Fibroblast of peridontal ligament (primary cell): Measurements from ENCODE around the gene EIF2AK2.
"Not testable (repeated sequence)": the region's sequence is repeated elsewhere in the genome, so short reads cannot be mapped to it uniquely, and the experiment has no call there.

Experiments
- DNase-seq: peaks from one replicate; pipeline ENCODE4 v3.0.0-alpha.2; 2010; ENCODE audit errors: extremely low read depth

The EIF2AK2 gene

DNA sequence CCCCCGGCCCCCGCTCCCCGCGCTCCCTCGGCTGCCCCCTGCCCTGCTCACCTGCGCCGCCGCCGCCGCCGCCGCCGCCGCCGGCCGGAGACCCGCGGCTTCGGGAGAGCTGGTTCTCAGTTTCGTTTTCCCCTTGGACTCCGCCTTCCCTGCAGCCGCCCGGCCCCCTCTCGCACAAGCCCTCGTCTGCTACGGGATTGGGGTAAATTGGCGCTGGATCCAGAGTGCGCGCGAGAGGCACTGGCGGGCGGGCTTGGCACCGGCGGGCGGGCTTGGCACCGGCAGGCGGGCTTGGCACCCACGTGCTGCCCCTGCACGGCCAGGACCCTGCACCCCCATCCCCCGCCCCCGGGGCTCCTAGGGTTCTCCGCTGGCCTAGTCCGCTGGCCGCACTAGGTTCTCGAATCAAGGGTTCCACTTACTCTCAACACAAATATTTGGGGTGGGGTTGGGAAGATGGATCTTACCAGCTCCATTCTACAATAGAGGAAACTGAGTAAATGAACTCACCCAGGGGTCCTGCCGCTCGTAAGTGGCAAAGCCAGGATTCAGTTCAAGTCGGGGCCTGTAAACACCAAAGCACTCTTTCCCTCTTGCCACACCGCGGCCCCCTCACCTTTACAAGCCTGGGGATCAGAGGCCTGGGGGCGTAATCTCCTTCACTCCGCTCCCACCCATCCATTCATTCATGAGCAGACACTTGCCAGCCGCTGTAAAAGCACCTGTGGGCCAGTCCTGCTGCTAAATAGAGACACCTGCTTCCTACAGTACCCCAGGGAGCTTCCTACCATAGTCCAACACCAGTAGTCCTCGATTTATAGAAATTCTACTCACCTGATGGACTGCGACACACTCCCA is at the start of gene EIF2AK2:
Gene EIF2AK2, minus strand, starts transcription at position 124 of the 858 bp plus-strand sequence. CDS start 9,174 bp downstream, outside the sequence.
- peak; percentile 82 for DNase-seq

DNA sequence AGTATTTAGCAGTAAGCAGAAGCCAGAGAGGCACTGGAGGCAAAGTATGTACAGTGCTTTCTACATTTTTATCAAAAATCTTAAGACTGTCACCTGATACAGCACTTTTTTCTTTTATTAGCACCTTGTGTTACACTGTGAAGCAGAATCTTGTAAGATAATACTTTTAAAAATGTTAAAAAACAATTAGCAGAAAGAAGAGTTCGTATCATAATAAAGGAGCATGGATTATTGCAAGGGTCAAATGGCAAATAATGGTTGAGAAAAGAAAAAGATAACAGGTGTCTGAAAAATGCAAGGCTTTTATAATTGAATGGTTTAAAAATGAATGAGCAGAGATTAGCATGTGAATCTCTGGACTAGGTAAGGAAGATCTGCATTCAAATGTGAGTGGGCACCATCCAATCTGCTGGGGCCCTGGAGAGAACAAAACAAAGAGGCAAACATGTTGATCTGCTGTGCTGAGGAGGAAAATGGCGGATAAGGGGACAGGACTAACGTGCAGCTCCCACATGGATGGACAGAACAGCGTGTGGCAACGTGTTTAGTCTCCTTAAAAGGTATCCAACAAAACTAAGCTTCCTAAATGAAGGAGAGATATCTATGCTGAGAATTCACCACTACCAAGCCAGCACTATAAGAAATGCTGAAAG is 49.0 kb upstream of the EIF2AK2 start:
- no peak for DNase-seq

DNA sequence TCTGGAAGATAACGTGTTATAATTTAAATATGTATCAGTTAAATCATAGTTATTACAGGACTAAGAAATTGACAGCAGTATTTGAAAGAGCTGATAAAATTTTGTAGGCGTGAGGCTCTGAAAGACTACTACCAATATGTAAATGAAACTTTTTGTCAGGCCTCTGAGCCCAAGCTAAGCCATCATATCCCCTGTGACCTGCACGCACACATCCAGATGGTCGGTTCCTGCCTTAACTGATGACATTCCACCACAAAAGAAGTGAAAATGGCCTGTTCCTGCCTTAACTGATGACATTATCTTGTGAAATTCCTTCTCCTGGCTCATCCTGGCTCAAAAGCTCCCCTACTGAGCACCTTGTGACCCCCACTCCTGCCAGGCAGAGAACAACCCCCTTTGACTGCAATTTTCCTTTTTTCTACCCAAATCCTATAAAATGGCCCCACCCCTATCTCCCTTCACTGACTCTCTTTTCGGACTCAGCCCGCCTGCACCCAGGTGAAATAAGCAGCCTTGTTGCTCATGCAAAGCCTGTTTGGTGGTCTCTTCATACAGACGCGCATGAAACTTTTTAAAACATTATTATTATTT is 48.4 kb upstream of the EIF2AK2 start:
- DNase-seq = not testable (repeated sequence)

DNA sequence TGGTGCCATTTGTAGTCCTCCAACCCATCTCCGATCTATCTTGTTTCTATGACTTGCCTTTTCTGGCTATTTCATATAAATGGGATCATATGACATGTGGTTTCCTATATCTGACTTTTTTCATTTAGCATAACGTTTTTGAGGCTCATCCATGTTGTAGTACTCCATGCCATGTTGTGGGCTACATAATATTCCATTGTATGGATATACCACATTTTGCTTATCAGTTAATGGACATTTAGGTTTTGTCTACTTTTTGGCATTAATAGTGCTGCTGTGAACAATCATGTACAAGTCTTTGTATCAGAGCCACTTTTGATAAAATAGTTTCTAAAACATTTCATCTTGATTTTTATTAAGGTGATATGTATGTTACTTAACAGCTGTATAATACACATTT is 46.9 kb upstream of the EIF2AK2 start:
- no peak for DNase-seq

DNA sequence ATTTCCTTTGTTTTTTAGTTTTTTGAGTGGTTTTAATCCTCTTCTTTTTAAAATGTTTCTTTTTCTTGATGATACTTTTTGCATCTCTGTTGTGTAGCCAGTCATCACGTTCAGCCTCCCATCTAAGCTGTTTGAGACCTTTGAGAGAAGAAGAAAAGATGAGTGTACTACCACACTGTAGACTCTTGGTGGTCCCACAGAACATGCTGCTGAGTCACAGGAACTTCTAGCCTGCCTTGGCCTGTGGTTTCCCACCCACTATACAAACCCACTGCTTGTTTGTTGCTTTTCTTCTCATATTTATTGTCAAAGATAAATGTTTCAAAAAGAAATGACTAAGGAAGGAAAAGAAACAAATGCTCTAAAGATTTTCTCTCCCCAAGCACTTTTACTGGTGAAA is 45.0 kb upstream of the EIF2AK2 start:
- no peak for DNase-seq

DNA sequence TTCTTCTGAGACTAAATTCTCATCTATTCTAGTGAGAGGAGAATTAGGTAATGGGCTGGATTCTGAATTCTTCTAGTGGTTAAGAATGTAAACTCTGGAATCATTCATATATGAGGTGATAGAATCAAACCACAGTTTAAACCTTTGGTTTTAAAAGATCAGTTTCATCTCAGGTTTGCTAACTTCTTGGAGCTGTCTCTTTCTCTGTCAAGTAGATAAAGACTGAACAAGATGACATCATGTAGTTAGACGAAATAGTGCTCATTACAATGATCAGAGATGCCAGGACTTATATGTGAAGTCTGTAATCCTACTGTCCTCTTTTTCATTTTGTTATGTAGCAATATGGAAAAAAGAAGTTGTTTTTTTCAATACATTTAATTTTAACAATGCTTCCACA is 44.4 kb upstream of the EIF2AK2 start:
- peak; percentile 5 for DNase-seq

DNA sequence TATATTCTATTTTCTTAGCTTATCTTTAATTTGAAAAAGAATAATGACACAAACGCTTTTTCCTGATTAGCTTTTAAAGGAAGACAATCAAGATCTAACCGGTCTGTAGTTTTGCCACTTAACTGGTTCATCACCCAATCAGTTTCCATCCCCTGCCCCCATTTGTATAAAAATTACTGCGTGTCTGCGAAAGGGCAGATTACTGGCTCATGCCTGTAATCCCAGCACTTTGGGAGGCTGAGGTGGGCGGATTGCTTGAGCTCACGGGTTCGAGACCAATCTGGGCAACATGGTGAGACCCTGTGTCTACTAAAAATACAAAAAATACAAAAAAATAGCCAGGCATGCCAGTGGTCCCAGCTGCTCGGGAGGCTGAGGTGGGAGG is 41.9 kb upstream of the EIF2AK2 start:
- DNase-seq = no peak

DNA sequence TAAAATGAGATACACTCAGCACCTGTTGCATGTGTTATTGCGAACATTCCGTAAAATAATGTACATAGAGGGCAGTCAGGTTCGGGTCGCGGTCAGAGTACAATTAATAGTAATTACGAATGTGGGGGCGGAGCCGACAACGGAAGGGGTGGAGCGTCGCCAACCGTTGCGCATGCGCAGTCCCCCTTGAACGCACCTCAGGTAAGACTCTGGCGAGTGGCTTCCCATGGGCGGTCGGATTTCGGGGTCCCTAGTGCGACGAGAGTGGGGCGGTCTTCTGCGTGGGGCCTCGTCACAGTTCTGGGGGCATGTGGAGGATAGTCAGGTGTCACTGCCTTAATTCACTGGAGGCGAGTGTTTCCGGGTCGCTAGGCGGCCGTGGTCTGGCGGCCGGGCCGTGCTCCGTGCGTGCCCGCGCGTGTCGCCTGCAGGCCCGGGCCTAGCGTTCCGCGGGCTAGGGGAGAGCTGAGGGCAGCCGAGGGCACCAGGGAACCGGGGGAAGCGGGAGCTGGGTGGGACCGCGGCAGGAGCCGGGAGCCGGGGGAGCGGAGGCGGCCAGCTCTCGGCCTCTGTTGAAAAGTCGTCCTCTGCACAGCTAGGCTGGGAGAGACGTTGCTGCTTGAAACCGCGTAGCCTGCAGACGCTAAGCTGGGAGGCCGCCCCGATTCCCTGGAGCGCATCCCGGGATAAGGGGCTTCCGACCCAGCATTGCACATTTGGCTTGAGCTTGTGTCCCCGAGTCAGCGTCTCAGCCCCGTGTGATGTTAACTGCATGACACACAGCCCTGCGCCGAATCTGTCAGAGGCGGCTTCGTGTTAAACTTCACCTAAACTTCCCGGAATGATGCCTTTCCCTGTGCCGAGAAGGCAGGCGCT is 39.8 kb upstream of the EIF2AK2 start, which contains the start of gene CEBPZOS:
Gene CEBPZOS, plus strand, starts transcription at position 177 of the 876 bp plus-strand sequence. CDS start 3,209 bp downstream, outside the sequence.
- peak; percentile 81 for DNase-seq

DNA sequence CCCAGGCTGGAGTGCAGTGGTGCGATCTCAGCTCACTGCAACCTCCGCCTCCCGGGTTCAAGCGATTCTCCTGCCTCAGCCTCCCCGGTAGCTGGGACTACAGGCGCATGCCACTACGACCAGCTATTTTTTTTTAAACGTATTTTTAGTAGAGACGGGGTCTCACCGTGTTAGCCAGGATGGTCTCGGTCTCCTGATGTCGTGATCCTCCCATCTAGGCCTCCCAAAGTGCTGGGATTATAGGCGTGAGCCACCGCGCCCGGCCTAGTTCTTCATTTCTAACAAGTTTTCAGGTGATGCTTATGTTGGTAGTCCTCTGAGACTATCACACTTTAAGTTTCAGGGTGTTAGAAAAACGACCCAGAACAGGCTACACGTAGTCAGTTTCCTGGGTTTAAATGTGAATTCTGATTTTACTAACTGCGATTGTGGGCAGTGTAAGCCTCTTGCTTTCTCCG is 39.1 kb upstream of the EIF2AK2 start:
- DNase-seq = not testable (repeated sequence)

DNA sequence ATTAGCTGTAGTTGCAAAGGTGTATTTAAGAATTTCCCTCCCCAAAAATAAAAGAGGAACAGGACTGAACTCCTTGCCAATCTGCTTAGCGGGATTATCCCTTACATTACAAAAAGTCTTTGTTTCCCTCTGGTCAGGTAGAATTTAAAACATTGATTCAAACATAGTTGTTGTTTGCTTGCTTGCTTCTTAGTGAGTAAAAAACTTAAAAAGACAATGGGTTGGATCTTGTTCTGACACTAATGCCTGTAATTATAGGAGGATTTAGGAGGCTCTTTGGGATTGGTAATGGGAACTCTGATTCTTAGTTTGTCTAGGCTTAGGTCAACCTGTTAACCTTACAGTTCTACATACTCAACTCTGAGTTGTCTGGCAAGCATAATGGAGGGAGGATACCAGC is 35.8 kb upstream of the EIF2AK2 start:
- DNase-seq = no peak

DNA sequence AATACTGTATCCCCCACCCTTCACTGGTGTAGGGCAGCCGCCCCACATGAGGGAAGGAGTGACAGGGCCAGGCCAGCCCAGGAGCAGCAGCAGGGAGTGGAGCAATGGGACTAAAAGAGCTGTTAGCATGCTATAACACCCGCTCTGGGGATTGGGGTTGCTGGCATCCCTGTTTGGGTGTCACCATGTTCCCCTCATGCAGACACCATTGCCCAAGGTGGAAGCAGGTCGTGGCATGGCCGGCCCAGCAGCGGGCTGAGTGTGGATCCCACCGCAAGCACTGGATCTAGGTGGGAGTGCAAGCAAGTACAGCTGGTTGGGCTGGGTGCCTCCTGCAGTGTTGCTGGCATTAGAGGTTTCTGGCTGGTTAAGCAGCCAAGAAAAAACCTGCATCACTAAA is 35.0 kb upstream of the EIF2AK2 start:
- no peak for DNase-seq

DNA sequence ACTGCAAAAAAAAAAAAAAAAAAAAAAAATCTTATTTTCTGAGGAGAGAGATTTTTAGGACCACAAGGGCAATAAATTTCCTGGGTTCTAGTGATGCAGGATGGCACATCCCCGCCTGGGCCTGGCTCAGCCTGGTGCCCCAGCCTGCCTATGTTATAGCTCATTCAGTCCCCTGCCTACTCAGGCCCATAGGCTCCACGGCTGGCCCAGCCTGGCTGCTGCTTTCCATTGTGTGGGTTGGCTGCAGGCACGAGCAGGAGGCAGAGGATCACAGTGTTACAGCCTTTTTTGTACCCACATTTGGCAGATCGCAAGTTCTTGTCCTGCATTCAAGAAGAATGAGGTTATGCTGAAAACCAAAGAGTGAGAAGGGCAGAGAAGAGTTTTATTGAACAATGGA is 34.5 kb upstream of the EIF2AK2 start:
- no peak for DNase-seq

DNA sequence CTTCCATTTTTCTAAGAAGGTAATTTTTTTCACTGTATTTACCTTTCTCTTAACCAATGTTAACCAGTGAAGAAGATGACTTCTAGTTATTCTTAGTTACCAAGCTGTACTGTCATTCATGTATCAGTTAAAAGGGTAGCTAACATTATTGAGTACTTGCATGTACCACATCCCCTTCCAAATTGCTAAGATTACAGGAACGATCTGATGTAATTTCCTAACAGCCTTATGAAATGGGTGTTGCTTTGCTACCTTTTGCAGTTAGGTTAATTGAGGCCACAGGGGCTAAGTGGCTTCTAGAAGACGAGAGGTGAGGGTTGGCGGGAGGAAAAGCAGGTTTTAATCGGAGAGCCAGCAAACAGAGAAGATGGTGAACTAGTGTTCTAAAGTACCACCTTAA is 33.5 kb upstream of the EIF2AK2 start:
- no peak for DNase-seq

DNA sequence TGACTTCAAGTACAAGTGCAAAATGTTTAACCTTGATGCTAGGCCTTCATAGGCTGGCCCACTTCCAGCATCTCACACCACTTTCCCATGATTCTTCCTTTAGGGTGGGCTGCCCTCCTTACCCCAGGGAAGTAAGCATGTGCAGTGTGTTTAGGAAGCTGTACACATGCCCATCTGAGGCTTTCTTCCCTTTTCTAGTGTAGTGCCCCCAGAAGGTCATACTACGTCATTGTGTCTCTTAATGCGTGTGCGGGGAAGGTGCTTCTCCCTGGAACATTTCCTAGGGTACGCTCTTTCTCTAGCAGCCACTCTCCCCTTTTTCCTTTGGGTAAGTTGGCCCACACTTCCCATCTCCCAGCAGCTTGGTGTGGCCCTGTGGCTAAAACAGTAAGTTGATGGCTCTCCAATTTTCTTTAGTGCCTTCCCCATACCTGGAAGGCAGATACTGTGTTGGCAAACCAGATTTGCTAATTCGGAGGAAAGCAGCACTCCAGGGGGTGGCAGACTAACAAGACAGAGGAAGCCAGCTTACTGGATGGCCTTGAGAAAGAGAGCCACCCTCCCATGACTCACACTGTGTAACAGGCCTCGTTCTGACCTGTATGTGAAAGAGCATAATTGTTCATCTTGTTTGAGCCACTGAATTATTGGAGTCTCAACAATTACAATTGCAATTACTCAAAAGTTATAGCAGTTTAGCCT is 32.8 kb upstream of the EIF2AK2 start:
- DNase-seq = peak; percentile 83

DNA sequence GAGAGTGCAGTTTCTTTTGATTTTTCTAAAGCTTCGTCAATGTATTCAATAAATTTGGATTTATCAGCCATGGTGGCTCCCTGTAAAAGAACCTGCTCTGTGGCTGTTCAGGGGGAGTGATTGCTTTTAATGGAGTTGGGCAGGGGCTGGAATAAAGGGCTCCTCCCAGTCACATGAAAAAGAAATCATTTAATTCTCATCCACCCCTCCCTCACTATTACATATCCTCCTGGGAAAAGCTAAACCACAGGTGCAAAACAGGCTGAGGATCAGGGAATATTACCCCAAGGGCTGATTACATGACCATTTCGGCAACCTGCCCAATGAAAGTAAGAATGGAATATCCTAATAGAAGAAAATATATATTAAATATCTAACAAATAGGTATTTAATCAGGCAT is 31.8 kb upstream of the EIF2AK2 start, which contains the start of gene SULT6B1:
Gene SULT6B1, minus strand, starts transcription at position 101 of the 400 bp plus-strand sequence. Its CDS starts 30 bp downstream, at position 71.
- DNase-seq = no peak

DNA sequence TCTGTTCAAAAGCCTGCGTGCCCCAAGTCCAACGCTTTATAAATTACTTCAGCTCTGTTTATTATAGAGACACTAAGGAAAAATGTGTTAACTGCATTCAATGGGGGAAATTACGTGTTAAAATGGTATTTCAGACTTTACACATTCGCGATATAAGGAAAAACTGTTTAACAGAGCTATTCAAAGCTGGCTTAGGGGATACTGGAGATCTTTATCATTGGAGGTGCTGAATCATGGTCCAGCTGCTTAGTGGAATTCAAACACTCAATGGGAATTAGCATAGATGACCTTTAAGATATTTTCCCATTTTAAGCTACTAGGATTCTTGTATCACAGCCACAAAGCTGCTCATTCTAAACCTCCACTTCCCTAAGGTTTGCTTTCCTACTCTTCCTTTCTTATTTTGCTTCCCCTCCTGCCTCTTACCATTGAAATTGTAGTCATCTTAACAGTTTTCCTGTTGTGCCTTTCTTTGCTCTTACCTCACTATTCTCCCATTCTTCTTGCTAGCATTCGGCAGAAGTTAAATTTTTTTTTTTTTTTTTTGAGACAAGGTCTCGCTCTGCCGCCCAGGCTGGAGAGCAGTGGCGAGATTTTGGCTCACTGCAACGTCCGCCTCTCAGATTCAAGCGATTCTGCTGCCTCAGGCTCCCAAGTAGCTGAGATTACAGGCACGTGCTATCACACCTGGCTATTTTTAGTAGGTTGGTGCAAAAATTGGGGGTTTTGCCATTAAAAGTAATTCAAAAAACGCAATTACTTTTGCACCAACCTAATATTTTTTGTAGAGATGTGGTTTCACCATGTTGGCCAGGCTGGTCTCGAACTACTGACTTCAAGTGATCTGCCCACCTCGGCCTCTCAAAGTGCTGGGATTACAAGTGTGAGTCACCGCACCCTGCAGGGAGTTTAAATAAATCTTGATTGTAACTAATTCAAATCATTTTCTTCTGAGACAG is 25.2 kb upstream of the EIF2AK2 start:
- DNase-seq = peak; percentile 33

DNA sequence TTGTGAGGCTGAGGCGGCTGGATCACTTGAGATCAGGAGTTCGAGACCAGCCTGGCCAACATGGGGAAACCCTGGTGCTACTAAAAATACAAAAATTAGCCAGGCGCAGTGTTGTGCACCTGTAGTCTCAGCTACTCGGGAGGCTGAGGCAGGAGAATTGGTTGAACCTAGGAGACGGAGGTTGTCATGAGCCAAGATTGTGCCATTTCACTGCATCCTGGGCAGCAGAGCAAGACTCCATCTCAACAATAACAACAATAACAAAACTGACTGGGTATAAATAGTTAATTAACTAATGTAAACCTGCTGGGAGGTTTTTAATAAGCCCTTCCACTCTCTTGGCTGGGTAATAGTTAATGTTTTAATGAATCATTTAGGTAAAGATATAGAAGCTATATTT is 23.9 kb upstream of the EIF2AK2 start:
- DNase-seq = no peak

DNA sequence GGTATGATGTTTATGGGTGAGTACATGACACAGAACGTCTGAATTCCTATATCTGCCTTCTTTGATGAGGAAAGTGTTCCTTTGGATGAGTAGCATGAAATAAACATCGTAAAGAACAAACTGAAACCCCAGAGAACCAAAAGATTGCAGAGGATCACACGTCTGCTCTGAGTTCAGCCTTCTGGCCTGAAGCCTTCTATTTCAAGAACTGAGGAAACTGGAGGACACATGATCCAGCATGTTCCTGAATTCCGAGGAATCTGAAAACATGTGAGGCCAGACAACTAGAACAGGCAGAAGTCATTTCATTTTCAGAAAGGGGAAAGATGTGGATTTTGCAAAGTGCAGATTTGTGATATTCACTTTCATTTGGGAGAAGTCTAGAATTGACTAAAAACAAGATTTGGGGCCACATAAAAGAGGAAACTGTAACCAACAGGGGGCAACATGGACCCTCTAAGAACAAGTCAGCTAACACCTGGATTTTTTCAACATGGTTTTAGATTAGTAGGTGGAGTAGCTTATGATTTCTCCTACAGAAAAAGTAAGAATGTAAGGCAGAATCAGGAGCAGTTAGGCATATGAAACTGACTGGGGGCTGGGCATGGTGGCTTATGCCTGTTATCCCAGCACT is 23.3 kb upstream of the EIF2AK2 start:
- peak; percentile 64 for DNase-seq

DNA sequence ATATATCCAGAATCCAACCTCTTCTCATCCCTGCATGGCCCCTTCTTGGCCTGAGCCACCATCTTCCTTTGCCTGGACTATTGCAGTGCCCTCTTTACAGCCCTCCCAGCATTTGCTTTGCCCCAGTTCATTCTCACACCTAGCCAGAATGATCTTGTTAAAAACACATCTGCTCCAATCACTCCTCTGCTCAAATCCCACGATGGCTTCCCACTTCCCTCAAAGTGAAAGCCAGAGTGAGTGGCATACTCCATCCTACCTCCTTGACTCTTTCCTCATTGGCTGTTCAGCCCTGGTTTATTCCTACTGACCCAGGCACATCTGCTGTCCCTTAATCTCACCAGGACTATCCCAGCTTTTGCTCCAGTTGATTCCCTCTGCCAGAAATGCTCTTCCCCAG is 17.0 kb upstream of the EIF2AK2 start:
- no peak for DNase-seq
